HG02759 (cell line): Measurements from ENCODE around the gene MMAB.

Experiments
- ATAC-seq: cut with Tn5 transposase; IDR thresholded peaks from one replicate; pipeline ENCODE4 v1.9.1; 2021; ENCODE audit warnings: mild to moderate bottlenecking, moderate library complexity; ENCODE audit not compliant: unreplicated experiment

MMAB gene

DNA sequence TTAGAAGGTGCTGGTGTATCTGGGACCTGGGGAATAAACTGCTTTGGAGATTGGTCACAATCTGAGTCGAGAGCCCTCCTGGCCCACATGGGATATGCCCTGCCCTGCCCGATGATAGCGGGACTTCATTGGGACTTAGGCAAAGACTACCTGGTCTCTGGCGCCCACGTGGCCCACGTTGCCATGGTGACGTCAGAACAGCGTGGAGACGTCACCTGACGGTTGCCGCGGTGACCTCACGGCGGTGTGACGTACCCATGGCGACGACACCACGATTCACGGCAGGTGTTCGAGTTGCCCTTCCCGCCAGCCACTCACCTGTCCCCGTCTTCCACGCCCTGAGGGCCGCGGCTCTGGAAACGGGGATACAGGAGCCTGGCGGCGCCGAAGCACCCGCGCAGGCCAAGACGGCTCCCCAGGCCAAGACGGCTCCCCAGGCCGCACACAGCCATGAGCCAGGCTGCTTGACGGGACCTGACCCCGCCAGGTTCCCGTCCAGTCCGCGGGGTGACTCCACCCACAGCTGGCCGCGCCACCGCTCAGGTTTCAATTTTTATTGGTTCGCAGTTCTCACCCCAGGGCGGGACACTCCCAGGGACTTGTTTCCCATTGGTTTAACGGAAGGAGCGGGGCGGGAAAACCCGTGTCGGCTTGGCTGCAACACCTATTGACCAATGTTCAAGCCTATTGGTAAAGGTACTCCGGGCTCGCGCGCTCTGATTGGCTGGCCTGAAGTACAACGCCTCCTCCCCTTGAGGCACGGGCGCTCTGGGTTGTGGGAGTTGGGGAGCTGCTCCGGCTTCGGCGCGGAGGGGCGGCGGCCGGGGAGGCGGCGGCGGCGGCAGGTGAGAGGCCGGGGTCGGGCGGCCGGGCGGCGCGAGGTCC lies at the start of gene MMAB, which contains the start of gene MVK:
Gene MMAB, minus strand, starts transcription at position 476 of the 885 bp plus-strand sequence. Its CDS starts 24 bp downstream, at position 452.
Gene MVK, plus strand, starts transcription at position 766 of the 885 bp plus-strand sequence. CDS start 1,029 bp downstream, outside the sequence.
- peak; percentile 93 for ATAC-seq

DNA sequence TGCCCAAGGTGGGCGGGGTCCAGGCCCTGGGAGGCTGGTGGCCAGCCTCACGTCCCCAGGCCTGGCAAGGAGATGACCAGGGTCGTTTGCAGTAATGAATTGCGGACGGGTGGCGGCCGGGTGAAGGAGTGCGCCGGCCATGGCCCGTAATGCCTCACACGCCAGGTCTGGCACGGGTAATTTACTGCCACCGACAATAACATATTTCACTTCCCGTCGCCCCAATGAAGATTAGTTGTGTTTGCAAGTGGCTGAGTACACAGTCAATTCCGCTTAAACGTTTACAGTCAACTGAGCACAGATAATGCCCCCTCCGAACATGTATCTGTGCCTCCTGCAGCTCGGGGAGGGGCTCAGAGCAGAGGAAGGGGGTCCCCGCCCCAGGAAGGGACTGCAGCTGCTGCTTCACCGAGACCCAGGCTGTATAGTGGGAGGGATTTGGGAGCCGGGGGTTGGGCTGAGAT lies 48.6 kb upstream of the MMAB start:
- no peak for ATAC-seq

DNA sequence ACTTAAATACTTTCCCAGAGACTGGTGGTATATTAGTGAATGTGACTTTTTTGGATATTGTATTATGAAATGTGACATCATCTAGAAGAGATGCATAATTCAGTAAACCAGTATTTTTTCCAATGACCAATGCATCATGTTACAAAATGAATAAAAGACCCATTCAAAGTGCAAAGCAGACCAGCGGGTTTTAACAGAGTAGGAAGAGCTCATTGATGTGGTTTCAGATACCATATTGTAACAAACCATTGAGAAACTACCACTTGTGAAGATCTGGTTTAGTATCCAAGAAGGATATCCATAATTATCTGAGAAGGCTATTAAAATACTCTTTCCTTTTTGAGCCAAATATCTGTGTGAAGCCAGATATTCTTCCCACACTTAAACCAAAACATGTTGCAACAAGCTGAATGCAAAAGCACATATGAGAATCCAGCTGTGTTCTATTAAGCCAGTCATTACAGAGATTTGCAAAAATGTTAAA lies 47.9 kb upstream of the MMAB start:
- no peak for ATAC-seq

DNA sequence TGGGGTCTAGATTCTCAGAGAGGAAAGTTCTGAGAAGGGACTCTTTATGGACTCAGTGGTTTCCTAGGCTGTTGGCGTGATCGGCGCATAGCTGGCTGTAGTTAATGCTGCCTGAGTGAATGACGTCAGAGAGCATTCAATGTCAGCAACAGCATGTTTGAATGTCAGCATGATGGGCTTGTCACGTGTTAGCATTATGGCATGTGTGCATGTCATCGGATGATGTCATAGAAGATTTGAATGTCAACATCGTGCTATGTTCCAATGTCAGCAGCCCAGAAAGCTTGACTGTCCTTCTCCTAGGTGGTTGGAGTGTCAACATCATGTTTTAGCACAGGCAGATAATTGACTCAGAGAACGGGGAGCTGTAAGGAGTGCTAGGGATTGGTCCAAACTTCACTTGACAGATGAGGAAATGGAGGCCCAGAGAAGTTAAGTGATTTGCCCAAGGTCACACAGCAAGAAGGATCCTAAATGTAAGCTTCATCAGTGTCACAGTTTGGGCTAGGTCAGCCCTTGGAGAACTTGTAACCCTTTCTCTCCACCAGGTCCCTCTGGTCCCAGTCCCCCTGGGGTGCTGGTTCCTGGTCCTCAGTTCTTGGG lies 45.8 kb upstream of the MMAB start:
- no peak for ATAC-seq

DNA sequence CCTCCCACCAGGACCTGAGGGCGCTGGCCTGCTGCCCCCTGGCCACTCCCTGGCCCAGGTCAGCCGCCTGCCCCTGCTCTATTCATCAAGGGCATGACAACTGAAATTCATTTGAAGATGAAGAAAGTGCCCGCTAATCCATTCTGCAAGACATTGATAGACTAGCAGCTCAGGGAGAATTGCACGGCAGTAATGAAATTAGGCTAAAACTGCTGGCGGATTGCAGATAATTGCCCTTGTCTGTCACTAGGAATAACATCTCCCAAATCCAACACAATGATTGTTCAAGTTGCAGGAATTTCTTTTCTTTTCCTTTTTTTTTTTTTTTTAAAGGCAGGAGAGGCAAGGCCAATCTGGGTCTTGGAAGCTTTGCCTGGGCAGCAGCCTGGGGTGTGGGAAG lies 44.8 kb upstream of the MMAB start:
- no peak for ATAC-seq

DNA sequence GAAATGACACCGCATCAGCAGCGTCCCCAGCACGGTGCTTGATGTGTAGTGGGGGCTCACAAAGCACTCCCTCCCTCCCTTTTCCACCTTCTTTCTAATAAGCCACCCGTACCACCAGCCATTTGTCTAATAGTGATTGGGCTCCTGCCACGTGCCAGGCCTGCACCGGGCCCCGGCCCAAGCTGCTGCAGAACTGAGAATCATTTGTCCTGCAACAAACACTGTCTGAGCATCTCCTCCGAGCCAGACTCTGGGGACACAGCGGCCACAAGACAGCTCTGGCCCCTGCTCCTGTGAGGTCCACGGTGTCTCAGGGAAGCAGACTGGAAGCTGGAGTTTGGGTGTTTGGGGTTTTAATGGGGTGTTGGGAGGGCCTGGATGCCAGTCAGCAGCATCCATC lies 44.2 kb upstream of the MMAB start:
- ATAC-seq = no peak

DNA sequence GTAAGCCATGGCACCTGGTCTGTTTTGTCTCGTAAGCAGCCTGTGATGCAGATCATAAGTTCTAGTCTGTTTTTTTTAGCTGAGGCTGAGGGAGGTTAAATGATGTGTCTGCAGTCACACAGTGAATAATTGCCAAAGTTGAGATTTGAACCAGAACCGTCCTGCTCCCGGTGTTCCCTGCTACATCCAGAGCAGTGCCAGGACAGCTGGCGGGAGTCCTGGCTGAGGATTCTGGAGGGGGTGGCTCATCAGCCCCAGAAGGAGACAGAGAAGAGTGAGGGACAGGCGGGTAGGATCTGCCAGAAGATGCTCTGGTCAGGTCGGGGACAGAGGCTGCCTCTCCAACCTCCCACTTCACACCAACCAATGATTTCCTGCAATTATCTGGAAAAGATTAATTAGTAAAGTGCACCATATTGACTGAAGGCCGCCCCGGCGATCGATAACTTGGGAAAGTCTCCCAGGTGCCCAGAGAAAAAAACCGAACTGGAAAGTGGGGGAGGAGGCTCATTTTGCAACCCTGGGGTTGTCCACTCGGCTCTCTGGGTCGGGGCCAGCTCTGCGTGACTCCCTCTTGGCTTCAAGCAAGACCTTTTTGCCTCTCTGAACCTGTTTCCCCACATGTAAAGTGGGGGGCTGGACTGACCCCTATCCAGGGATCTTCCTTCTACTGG lies 42.4 kb upstream of the MMAB start:
- ATAC-seq = no peak

DNA sequence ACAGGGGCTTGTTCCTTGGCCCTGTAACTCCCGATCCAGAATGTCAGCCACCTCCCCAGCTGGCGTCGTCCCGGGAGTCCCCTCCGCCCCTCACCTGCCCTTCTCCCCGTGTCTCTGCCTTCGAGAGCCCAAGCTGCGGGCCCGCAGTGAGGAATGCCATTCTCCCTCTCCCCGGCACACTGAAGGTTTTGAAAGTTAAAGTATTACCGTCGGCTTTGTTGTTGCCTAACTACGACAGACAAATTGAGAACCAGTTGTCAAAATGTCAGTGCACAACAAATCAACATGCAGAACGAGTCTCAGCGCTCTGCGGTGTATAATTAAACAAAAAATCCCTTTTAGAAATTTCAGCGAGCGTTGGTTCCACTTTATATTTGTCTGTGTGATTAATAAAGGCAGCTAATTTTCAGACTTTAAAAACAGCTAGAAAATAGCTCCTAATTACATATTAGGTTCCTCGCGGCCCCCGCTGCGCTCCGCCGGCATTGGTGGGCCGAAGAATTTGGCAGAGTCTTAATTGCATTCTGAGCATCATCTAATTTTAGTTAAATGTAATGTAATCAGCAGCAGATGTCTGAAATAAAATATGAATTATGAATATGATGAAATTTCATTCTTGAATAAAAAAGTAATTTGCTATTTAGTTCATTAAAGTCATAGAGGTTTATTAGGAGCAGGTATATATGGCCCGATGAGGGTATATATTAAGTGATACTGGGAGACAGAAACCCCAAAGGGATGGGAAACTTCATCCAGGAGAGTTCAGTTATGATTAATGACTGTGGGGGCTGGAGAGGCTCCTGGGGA lies 40.5 kb upstream of the MMAB start:
- no peak for ATAC-seq

DNA sequence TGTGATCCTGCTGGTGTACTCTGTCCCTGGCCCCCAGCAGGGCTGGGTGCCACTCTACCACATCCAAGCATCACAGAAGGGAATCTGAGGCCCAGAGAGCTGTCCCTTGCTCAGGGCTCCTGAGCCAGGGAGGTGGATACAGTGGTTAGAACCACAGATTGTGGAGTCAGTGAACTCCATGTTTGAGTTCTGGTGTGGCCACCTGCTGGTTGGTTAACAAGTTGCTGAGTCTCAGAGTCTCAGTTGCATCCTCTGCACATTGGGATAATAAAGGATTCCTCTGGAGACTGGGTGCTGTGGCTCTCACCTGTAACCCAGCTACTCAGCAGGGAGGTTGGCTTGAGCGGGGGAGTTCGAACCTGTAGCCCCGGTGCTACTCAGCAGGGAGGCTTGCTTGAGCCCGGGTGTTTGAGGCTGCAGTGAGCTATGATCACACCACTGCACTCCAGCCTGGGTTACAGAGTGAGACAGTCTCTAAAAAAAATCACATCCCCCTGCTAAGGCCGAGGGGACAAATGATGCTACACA lies 39.7 kb upstream of the MMAB start:
- ATAC-seq = no peak

DNA sequence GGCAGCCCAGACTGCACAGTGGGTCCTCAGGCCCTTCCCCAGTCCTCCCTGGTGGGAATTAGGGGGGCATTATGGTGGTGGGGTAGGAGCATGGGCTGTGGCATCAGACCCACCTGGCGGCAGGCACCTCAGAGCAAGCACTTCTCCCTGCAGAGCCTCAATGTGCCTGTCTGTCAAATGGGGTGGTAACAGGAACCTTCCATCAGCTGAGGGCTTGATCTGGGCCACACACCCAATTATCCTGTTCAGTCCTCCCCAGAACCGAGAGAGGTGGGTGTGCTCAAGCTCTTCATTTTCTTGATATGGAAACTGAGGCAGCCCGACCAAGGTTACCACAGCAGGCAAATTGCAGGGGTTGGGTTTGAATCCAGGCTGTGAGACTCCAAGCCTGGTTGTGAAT lies 38.7 kb upstream of the MMAB start:
- no peak for ATAC-seq

DNA sequence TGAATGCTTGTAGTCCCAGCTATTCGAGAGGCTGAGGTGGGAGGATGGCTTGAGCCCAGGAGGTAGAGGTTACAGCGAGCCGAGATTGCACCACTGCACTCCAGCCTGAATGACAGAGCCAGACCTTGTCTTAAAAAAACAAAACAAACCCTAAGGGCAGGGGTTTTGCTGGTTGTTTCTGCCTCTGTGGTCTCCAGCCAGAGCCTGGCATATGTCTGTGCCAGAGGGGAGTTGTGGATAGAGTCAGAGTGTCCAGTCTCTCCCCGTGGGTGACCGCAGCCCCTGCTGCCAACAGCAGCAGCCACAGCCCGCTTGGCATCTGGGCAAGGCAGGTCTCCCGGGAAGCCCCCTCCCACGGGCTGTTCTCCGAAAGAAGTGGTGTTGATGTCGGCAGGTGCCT lies 37.9 kb upstream of the MMAB start:
- no peak for ATAC-seq

DNA sequence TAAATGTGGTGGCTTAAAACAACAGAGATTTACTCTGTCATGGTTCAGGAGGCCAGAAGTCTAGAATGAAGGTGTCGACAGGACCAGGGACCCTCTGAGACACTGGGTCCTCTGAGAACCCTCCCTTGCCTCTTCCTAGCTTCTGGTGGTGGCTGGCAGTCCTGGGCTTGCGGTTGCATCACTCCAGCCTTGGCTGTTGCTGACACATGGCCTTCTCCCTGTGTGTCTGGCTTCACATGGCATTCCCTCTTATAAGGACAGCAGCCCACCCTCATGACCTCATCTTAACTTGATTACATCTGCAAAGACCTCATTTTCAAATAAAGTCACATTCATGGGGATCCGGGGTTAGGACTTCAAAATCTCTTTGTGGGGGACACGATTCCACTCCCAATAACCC lies 37.2 kb upstream of the MMAB start:
- no peak for ATAC-seq

DNA sequence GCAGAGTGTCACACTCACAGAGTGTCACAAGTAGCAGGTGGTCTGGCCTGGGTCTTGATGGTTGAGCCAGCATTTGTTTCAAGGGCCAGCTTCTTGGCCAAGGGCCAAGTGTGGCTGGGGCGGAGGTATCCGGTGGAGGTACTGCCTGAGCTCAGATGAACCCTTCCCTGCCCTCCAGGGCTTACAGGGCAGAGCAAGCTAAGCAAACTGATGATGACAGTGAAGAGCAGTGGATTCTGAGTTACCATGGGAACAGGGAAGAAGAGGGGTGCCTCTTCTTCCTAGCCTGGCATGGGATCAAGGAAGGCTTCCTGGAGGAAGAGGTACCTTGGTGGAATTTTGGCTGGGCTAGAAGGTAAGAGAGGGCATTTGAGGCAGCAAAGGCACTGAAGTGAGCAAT lies 36.0 kb upstream of the MMAB start:
- no peak for ATAC-seq

DNA sequence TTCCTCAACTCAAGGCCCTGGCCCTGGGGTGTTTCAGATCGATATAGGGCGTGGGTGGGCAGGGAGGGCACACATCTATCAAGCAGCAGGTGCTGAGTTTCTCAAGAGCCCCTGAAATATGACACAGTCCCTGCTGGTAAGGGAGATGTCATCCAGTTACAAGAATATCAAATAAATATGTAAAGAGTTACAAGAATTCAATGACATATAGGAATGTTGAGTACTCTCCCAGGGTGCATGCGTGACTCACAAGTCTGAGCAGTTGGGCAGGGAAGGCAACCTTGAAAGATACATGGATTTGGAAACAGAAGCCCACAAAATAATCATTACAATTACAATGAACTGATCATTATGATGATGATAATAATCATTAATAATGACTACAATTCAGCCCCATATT lies 35.5 kb upstream of the MMAB start:
- ATAC-seq = no peak

DNA sequence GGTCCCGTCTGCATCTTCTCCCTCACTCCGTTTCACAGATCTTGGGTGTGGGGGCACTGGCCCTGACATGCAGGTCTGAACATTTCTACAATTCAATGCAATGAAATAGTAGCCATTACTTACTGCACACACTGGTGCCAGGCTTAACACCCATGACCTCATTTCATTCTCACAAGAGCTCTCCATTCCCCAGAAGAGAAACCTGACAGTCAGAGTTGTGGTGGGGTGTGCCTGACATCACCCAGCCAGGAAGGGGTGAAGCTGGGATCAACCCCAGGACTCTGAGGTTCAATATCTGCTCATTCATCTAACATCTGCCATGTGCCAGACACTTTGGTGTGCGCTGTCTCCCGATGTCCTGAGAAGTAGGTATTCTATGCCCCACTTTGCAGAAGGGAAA lies 35.0 kb upstream of the MMAB start:
- no peak for ATAC-seq

DNA sequence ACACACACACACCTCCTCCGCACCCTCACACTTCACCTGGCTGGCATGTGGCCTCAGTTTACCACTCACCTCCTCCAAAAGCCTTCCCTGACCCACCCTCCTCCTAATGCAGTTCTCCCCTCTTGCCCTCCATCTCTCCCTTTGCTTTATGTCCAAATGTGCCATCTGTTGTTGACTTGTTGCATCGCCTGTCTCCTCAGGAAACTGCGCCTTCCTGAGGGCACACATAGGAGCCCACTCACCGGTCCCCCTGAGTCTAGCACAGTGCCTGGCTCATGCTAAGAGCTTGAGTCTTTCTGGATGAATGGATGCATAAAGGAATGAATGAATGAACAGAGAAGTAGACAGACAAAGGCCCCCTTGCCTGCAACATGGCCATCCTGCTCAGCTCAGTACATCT lies 34.3 kb upstream of the MMAB start:
- no peak for ATAC-seq

DNA sequence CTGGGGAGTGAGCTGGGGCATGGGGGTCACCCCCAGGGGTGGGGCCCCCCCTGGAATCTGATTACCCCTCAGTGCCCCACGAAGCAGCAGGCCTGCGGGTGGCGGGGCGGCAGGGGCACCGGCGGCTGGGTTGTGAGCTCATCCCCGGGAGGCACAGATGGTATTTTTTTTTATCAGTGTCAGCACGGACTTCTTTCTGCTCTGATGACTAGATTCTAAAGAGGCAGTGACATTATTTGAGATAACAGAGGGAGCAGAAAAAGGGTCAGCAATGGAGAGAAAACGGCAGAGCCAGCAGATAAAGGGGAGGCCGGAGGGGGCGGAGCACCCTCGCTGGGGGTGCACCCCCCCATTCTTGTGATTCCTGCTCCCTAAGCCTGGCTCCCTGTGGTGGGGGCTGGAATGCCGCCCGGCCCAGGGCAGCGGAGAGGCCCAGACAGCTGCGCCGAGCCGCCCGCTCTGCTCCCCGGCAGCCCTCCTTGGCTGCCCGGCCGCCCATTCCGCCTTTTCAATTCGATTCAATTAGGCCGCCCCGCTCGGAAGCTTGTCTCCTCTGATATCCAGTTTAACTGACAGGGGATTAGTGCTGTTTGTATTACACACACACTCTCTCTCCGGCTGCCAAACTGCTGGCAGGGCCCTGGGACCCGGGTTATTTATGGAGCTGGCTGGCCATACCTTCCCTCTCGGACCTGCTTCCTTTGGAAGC lies 33.2 kb upstream of the MMAB start:
- no peak for ATAC-seq

DNA sequence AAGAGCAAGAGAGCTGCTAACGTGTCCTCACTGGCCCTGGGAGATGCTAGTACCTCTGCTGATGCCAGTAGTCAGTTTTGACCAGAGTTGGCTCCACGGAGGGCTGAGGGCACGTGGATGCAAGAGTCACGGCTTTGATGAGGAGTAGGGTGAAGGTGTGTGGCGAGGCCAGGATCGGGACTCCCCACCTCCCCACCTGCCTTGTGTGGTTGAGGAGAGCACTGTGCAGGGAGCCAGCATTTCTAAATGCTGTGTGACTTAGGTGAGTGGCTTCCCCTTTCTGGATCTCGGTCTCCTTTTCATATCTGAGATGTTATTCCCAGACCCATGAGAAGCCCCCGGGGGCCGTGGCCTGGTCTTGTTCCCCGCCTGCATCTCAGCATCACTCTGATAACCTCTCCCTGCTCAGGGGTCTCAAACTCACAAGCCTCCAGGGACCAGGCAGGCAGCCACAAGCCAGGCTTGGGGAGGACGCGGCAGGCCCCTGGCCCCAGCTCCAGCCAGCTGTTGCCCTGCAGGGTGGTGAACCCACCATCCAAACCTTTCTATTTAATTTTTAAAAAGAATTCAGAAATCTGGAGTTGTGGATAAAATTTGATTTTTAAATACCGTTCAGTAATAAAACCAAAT lies 32.4 kb upstream of the MMAB start:
- ATAC-seq = no peak

DNA sequence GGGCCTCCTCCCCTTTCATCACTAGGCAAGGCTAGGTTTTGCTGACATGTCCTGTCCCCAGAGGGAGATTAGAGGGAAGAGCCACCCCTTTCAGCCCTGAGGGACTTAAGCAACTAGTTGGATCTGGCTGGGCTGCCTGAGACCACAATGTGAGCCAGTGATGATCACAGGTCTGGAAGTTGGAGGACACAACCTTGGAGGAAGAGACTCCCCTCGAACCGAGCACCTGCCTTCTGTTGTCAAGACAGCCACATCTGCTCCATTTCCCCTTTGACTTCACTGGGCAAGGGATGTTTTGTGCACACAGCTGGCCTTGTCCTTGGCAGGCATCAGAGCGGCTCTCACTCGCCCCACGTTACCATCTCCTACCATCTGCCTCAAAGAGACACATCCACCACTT lies 31.7 kb upstream of the MMAB start:
- ATAC-seq = no peak
